Endothelial cell of umbilical vein (primary cell): ENCODE data around the gene YWHAG. TPM values are rescaled to one million over a fixed set of nuclear protein-coding genes. Genes with fewer than 3 reads are reported as not detected.

Experiments
- BruUV-seq: library from RNA; stranded (reverse); fragments of 400-500 nt; replicated peaks from 2 replicates; lab custom pipeline; 2021; lab: Mats Ljungman, UMichigan
- CTCF ChIA-PET: fragments of 300-600, 350-600 bp; sonication (Branson Sonifier 250); formaldehyde crosslinking; loops from one replicate; lab custom pipeline; 2021; ENCODE audit warnings: antibody characterized with exemption, inconsistent platforms; lab: Charles Lee
- POLR2A ChIA-PET: fragments of 300-600, 350-600 bp; sonication (Branson Sonifier 250); formaldehyde crosslinking; loops from one replicate; lab custom pipeline; 2021; ENCODE audit warnings: antibody characterized with exemption, inconsistent platforms; lab: Charles Lee
- DNase-seq: peaks from one replicate; pipeline ENCODE4 v3.0.0-alpha.2; 2011; ENCODE audit warnings: low read depth, low spot score
- FAIRE-seq: peaks from 2 replicates; lab custom pipeline; 2011; peaks lifted over from hg19 to GRCh38; lab: Jason Lieb, UNC
- H2AFZ ChIP-seq: 2 replicates; pipeline ENCODE4 v1.6.0; 2012; ENCODE audit warnings: low read depth, low read length, control low read depth, inconsistent platforms
- H3K27ac ChIP-seq: 2 replicates; pipeline ENCODE4 v1.5.1; 2011; ENCODE audit warnings: low read depth, mild to moderate bottlenecking, control low read depth, low read length, moderate library complexity; ENCODE audit not compliant: insufficient read depth
- H3K27me3 ChIP-seq, 2 experiments: 2 replicates each; pipeline versions ENCODE4 v1.6.0 to v1.6.1; 2011; ENCODE audit warnings: low read length in 2 of 2, mixed read lengths in 1 of 2; ENCODE audit not compliant: control insufficient read depth in 2 of 2, insufficient read depth in 2 of 2
- H3K36me3 ChIP-seq, 2 experiments: 2 replicates in 1 of 2; 3 replicates in 1 of 2; pipeline ENCODE4 v1.5.1; 2011; ENCODE audit warnings: low read length in 2 of 2, mild to moderate bottlenecking in 1 of 2, moderate library complexity in 1 of 2; ENCODE audit not compliant: control insufficient read depth in 2 of 2, insufficient read depth in 2 of 2; ENCODE audit errors: extremely low read depth in 1 of 2
- H3K4me1 ChIP-seq: 3 replicates; pipeline ENCODE4 v1.5.1; 2011; ENCODE audit warnings: mild to moderate bottlenecking, low read length; ENCODE audit not compliant: control insufficient read depth, insufficient read depth; ENCODE audit errors: extremely low read depth
- H3K4me2 ChIP-seq: 2 replicates; pipeline ENCODE4 v1.6.1; 2011; ENCODE audit warnings: low read length, control low read depth, mixed read lengths; ENCODE audit not compliant: insufficient read depth
- H3K4me3 ChIP-seq, 3 experiments: fragments of 200-600 bp in 1 of 3; sonication (generic), shearing (Covaris generic) in 1 of 3; replicated peaks in 1 of 3; 2 replicates each; pipeline ENCODE4 v1.5.1; 2011 to 2016; ENCODE audit warnings: control low read depth in 3 of 3, low read length in 3 of 3, mild to moderate bottlenecking in 2 of 3, inconsistent platforms in 1 of 3, low read depth in 1 of 3, moderate library complexity in 1 of 3; ENCODE audit not compliant: insufficient read depth in 1 of 3
- H3K79me2 ChIP-seq: 2 replicates; pipeline ENCODE4 v1.6.0; 2012; ENCODE audit warnings: low read length, inconsistent platforms; ENCODE audit not compliant: control insufficient read depth, insufficient read depth
- H3K9ac ChIP-seq: replicated peaks from 2 replicates; pipeline ENCODE3; 2011; ENCODE audit warnings: low read length, control low read depth; ENCODE audit not compliant: insufficient read depth; ENCODE audit errors: extremely low read depth
- H3K9me1 ChIP-seq: replicated peaks from 3 replicates; pipeline ENCODE4 v1.6.0; 2011; ENCODE audit warnings: mild to moderate bottlenecking, low read length; ENCODE audit not compliant: control insufficient read depth, insufficient read depth; ENCODE audit errors: extremely low read depth
- H3K9me3 ChIP-seq: replicated peaks from 2 replicates; pipeline ENCODE4 v1.5.1; 2012; ENCODE audit warnings: low read length, inconsistent platforms; ENCODE audit not compliant: control insufficient read depth, insufficient read depth
- H4K20me1 ChIP-seq: replicated peaks from 2 replicates; pipeline ENCODE3; 2011; ENCODE audit warnings: mild to moderate bottlenecking, low read length; ENCODE audit not compliant: control insufficient read depth, insufficient read depth; ENCODE audit errors: extremely low read depth
- EZH2 ChIP-seq: IDR thresholded peaks from 2 replicates; pipeline ENCODE4 v1.6.1; 2012; ENCODE audit warnings: borderline replicate concordance, low read depth, mild to moderate bottlenecking, moderate library complexity, low read length, inconsistent platforms; ENCODE audit not compliant: severe bottlenecking
- FOS ChIP-seq: IDR thresholded peaks from 2 replicates; pipeline ENCODE4 v1.6.1; 2011; ENCODE audit warnings: mild to moderate bottlenecking, low read length, moderate library complexity, borderline replicate concordance; ENCODE audit not compliant: insufficient read depth
- GATA2 ChIP-seq: IDR thresholded peaks from 2 replicates; pipeline ENCODE4 v1.7.0; 2011; ENCODE audit warnings: low read depth, mild to moderate bottlenecking, moderate library complexity, mixed read lengths, low read length; ENCODE audit not compliant: insufficient read length, insufficient read depth
- JUN ChIP-seq: IDR thresholded peaks from 2 replicates; pipeline ENCODE4 v1.6.1; 2011; ENCODE audit warnings: borderline replicate concordance, low read depth; ENCODE audit not compliant: insufficient read length, insufficient read depth
- MAX ChIP-seq: IDR thresholded peaks from 2 replicates; pipeline ENCODE4 v1.6.1; 2011; ENCODE audit not compliant: insufficient read depth, insufficient read length
- MYC ChIP-seq: IDR thresholded peaks from one replicate; pipeline ENCODE4 v1.6.1; 2011; ENCODE audit warnings: mild to moderate bottlenecking, low read depth, low read length
- POLR2A ChIP-seq: IDR thresholded peaks from 2 replicates; pipeline ENCODE4 v1.6.1; 2012; ENCODE audit warnings: low read depth, mild to moderate bottlenecking, control low read depth, low read length
- POLR2AphosphoS5 ChIP-seq: IDR thresholded peaks from 2 replicates; pipeline ENCODE4 v1.6.1; 2012; ENCODE audit warnings: low read depth, mild to moderate bottlenecking, control low read depth, low read length, moderate library complexity; ENCODE audit not compliant: insufficient read depth
- dilution Hi-C: fragments of 300-500 bp; cut with MboI; formaldehyde crosslinking; loops from one replicate; pipeline ENCODE4 v1.15.0; 2019; ENCODE audit warnings: low sequenced_read_pairs; ENCODE audit not compliant: extremely low pct_ligation_motif_present
- intact Hi-C: fragments of 100-400 bp; cut with micrococcal nuclease; formaldehyde crosslinking; loops from one replicate; pipeline ENCODE4 v1.10.0; 2022
- polyA plus RNA-seq, 4 experiments: library from polyadenylated mRNA; depleted of rRNA in 3 of 4; stranded (reverse) in 3 of 4; unstranded in 1 of 4; fragments of >200 nt; gene quantifications; 2 replicates each; pipeline versions ENCODE4 v1.2.1 to v1.2.3, GENCODE V29; 2011 to 2012; ENCODE audit warnings: missing spikeins in 1 of 4
- total RNA-seq: library from RNA; stranded (reverse); gene quantifications from 2 replicates; pipeline ENCODE4 v1.2.3, GENCODE V29; 2021
- TF ChIP-seq, protein P1 (sequence below), 2 donors: IDR thresholded peaks; 1 replicate in 1 of 2; 2 replicates in 1 of 2; pipeline ENCODE4 v1.5.1; 2011; ENCODE audit warnings: low read length in 2 of 2, mild to moderate bottlenecking in 2 of 2, moderate library complexity in 2 of 2, control low read depth in 1 of 2, inconsistent platforms in 1 of 2, low read depth in 1 of 2; ENCODE audit not compliant: insufficient read depth in 1 of 2; ENCODE audit errors: extremely low read depth in 1 of 2

YWHAG gene
- total and polyA plus RNA-seq, 2 donors (not counting 3 experiments of a cell fraction or from before 2014, with no cell fraction given): 55.6 to 205 TPM

GRCh38 chr7:76396864-76397263 lies 38.1 kb upstream of the YWHAG start:
- dilution Hi-C loops (no loop called here), intact Hi-C loops (loop anchor here (1.0 kb wide), 1 partner anchor 38 kb away; no protein-coding TSS in a partner anchor)
- POLR2A ChIA-PET: no interaction called here
- Histone ChIP-seq H3K27me3 (no peaks in the 10 kb centered on the region), H3K4me3 (no peak overlapping the region), H3K4me2 (no peak overlapping the region), H3K9me3 (no peaks in the 10 kb centered on the region), H3K36me3 (no peaks in the 10 kb centered on the region), H3K4me1 (peaks cover 4% of the 10 kb centered on the region), H3K79me2 (no peaks in the 10 kb centered on the region), H3K9ac (no peak overlapping the region), H4K20me1 (no peaks in the 10 kb centered on the region), H2AFZ (no peak overlapping the region), H3K27ac (no peak overlapping the region), H3K9me1 (no peaks in the 10 kb centered on the region)
- BruUV-seq: no TSS peak
- FAIRE-seq (no peak), DNase-seq (no peak)
- TF ChIP-seq GATA2 (no peak), EZH2 (no peak), POLR2AphosphoS5 (no peak), POLR2A (no peak), FOS (no peak), JUN (no peak), MAX (no peak), MYC (no peak)
- TF ChIP-seq, protein P1, sequence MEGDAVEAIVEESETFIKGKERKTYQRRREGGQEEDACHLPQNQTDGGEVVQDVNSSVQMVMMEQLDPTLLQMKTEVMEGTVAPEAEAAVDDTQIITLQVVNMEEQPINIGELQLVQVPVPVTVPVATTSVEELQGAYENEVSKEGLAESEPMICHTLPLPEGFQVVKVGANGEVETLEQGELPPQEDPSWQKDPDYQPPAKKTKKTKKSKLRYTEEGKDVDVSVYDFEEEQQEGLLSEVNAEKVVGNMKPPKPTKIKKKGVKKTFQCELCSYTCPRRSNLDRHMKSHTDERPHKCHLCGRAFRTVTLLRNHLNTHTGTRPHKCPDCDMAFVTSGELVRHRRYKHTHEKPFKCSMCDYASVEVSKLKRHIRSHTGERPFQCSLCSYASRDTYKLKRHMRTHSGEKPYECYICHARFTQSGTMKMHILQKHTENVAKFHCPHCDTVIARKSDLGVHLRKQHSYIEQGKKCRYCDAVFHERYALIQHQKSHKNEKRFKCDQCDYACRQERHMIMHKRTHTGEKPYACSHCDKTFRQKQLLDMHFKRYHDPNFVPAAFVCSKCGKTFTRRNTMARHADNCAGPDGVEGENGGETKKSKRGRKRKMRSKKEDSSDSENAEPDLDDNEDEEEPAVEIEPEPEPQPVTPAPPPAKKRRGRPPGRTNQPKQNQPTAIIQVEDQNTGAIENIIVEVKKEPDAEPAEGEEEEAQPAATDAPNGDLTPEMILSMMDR (IDR thresholded peaks at IDR 0.05; ENCODE audit: extremely low read depth in 1 of 2, insufficient read depth in 1 of 2, low read depth in 1 of 2, low read length in 2 of 2): no peak
- CTCF ChIA-PET: no interaction called here
